CD4-positive, alpha-beta memory T cell (primary cell): ENCODE measurements around the gene FIGNL2. TPM values are rescaled to one million over a fixed set of nuclear protein-coding genes. Genes with fewer than 3 reads are reported as not detected.

Experiments
- CTCF ChIA-PET: fragments of 350-600 bp; sonication (Branson Sonifier 250); formaldehyde crosslinking; loops from one replicate; lab custom pipeline; 2021; ENCODE audit warnings: inconsistent platforms; ENCODE audit not compliant: partially characterized antibody; lab: Charles Lee
- POLR2A ChIA-PET: fragments of 350-600 bp; sonication (Branson Sonifier 250); formaldehyde crosslinking; loops from one replicate; lab custom pipeline; 2021; ENCODE audit not compliant: partially characterized antibody; lab: Charles Lee
- DNase-seq, 5 donors: peaks; one replicate each; pipeline versions ENCODE4 v3.0.0 to v3.0.0-alpha.2; 2020 to 2022; ENCODE audit warnings: mixed read lengths in 1 of 5
- H3K27ac ChIP-seq: one replicate; pipeline ENCODE4 v1.7.0; 2013; ENCODE audit warnings: low read depth, low read length
- H3K27me3 ChIP-seq: 2 replicates; pipeline ENCODE4 v1.7.0; 2013; ENCODE audit warnings: mild to moderate bottlenecking, low read length, moderate library complexity; ENCODE audit not compliant: insufficient read depth
- H3K36me3 ChIP-seq: 2 replicates; pipeline ENCODE4 v1.7.0; 2013; ENCODE audit warnings: mild to moderate bottlenecking, low read length, moderate library complexity; ENCODE audit not compliant: insufficient read depth
- H3K4me1 ChIP-seq: 2 replicates; pipeline ENCODE4 v1.7.0; 2013; ENCODE audit warnings: mild to moderate bottlenecking, low read length, moderate library complexity; ENCODE audit not compliant: insufficient read depth
- H3K4me3 ChIP-seq, 2 donors: one replicate each; pipeline ENCODE4 v1.7.0; 2013; ENCODE audit warnings: low read length in 2 of 2, mild to moderate bottlenecking in 1 of 2
- H3K9me3 ChIP-seq, 2 donors: one replicate each; pipeline ENCODE4 v1.7.0; 2013; ENCODE audit warnings: low read length in 2 of 2, control low read depth in 1 of 2; ENCODE audit not compliant: control insufficient read depth in 1 of 2
- H3K27ac Mint-ChIP-seq, 7 donors: one replicate each; pipeline ENCODE4 v1.8.0; 2020 to 2021; ENCODE audit warnings: mixed read lengths in 7 of 7, mild to moderate bottlenecking in 6 of 7, inconsistent platforms in 3 of 7, moderate library complexity in 3 of 7
- H3K27me3 Mint-ChIP-seq, 2 donors: one replicate each; pipeline ENCODE4 v1.8.0; 2020 to 2021; ENCODE audit warnings: mixed read lengths in 2 of 2
- H3K36me3 Mint-ChIP-seq, 2 donors: one replicate each; pipeline ENCODE4 v1.8.0; 2020 to 2021; ENCODE audit warnings: mixed read lengths in 2 of 2, inconsistent platforms in 1 of 2, mild to moderate bottlenecking in 1 of 2
- H3K4me1 Mint-ChIP-seq, 4 donors: one replicate each; pipeline ENCODE4 v1.8.0; 2020 to 2021; ENCODE audit warnings: mixed read lengths in 4 of 4, mild to moderate bottlenecking in 1 of 4
- H3K4me3 Mint-ChIP-seq, 8 donors: one replicate each; pipeline ENCODE4 v1.8.0; 2020 to 2021; ENCODE audit warnings: mixed read lengths in 8 of 8, mild to moderate bottlenecking in 7 of 8, moderate library complexity in 6 of 8, inconsistent platforms in 3 of 8
- H3K9me3 Mint-ChIP-seq, 8 donors: one replicate each; pipeline ENCODE4 v1.8.0; 2020 to 2021; ENCODE audit warnings: mixed read lengths in 8 of 8, mild to moderate bottlenecking in 5 of 8, inconsistent platforms in 3 of 8, moderate library complexity in 1 of 8
- intact Hi-C: fragments of 100-400 bp; cut with micrococcal nuclease; formaldehyde crosslinking; loops from one replicate; pipeline ENCODE4 v1.15.1; 2023
- polyA plus RNA-seq, 2 donors: library from polyadenylated mRNA; unstranded; fragments of 300-500 nt; fragmentation: Illumina TruSeq; gene quantifications; one replicate each; pipeline ENCODE4 v1.2.3, GENCODE V29; 2021
- total RNA-seq, 2 experiments: library from RNA; stranded (reverse); gene quantifications; one replicate each; pipeline ENCODE4 v1.2.3, GENCODE V29; 2021

FIGNL2 gene
- total and polyA plus RNA-seq, 4 experiments from 2014 or later = 0.10 to 1.5 (median 1.2) TPM; not detected in 1

GRCh38 chr12:51865757-51866270 is 17.3 kb upstream of the FIGNL2 start:
- Histone ChIP-seq H3K27me3 (peaks cover 31% of the 10 kb centered on the region), H3K27ac (no peak overlapping the region), H3K4me1 (peaks cover 9% of the 10 kb centered on the region), H3K4me3 (no peak overlapping the region), H3K36me3 (no peaks in the 10 kb centered on the region), H3K9me3 (no peaks in the 10 kb centered on the region)
- no peak for DNase-seq
- ChIA-PET POLR2A (no interaction called here), CTCF (no interaction called here)
- Mint-ChIP-seq H3K4me1 (peaks cover 0 to 17% (median 14%) of the 10 kb centered on the region in 4 donors), H3K4me3 (no peak overlapping the region), H3K27ac (no peak overlapping the region), H3K36me3 (no peaks in the 10 kb centered on the region), H3K27me3 (peaks cover 44 to 71% of the 10 kb centered on the region in 2 donors), H3K9me3 (peaks cover 0 to 2% (median 0%) of the 10 kb centered on the region in 8 donors)
- intact Hi-C loops = no loop called here

- no peaks in the 10 kb centered on the region for H3K36me3 Mint-ChIP-seq
- ChIA-PET POLR2A (no interaction called here), CTCF (interaction anchor here (1.5 to 1.6 kb wide), 2 partner anchors 21 to 41 kb away, joined by 3 to 4 read pairs; no protein-coding TSS in a partner anchor)
- no peak overlapping the region for H3K4me3 ChIP-seq
- no peaks in the 10 kb centered on the region for H3K36me3 ChIP-seq
- H3K27ac ChIP-seq = no peak overlapping the region
- peaks cover 31% of the 10 kb centered on the region for H3K27me3 ChIP-seq
- H3K27me3 Mint-ChIP-seq = peaks cover 39 to 65% of the 10 kb centered on the region in 2 donors
- peak overlapping the region in 6 of 8 donors; percentile 17 to 72 (median 58) for H3K4me3 Mint-ChIP-seq
- peaks cover 0 to 17% (median 10%) of the 10 kb centered on the region in 4 donors for H3K4me1 Mint-ChIP-seq
- no peaks in the 10 kb centered on the region for H3K9me3 ChIP-seq
- peaks cover 0 to 2% (median 0%) of the 10 kb centered on the region in 8 donors for H3K9me3 Mint-ChIP-seq
- DNase-seq = no peak
- H3K4me1 ChIP-seq = peaks cover 9% of the 10 kb centered on the region
- intact Hi-C loops = no loop called here
- H3K27ac Mint-ChIP-seq = no peak overlapping the region
Observed at GRCh38 chr12:51864833-51865670, 16.5 kb upstream of the FIGNL2 start.

- no peak overlapping the region for H3K27ac ChIP-seq
- no peak for DNase-seq
- Mint-ChIP-seq H3K4me3 (peak overlapping the region in 7 of 8 donors; percentile 17 to 72 (median 47)), H3K27ac (no peak overlapping the region), H3K27me3 (peaks cover 37 to 62% of the 10 kb centered on the region in 2 donors), H3K9me3 (peaks cover 0 to 2% (median 0%) of the 10 kb centered on the region in 8 donors), H3K36me3 (no peaks in the 10 kb centered on the region), H3K4me1 (peaks cover 0 to 17% (median 9%) of the 10 kb centered on the region in 4 donors)
- peaks cover 9% of the 10 kb centered on the region for H3K4me1 ChIP-seq
- no peaks in the 10 kb centered on the region for H3K36me3 ChIP-seq
- CTCF ChIA-PET = interaction anchor here (1.3 to 1.7 kb wide), 4 partner anchors 20 to 59 kb away, joined by 3 to 4 read pairs (median 4); no protein-coding TSS in a partner anchor
- no peaks in the 10 kb centered on the region for H3K9me3 ChIP-seq
- H3K27me3 ChIP-seq = peaks cover 31% of the 10 kb centered on the region
- no peak overlapping the region for H3K4me3 ChIP-seq
- intact Hi-C loops = no loop called here
- POLR2A ChIA-PET = interaction anchor here (0.6 to 1.0 kb wide), 2 partner anchors 22 to 432 kb away, joined by 3 read pairs; no protein-coding TSS in a partner anchor
Observed at GRCh38 chr12:51863933-51864832, 15.7 kb upstream of the FIGNL2 start.

GRCh38 chr12:51863363-51863932 is 14.9 kb upstream of the FIGNL2 start:
- Histone ChIP-seq H3K27me3 (peaks cover 24% of the 10 kb centered on the region), H3K9me3 (no peaks in the 10 kb centered on the region), H3K4me1 (peaks cover 9% of the 10 kb centered on the region), H3K4me3 (no peak overlapping the region), H3K36me3 (no peaks in the 10 kb centered on the region), H3K27ac (no peak overlapping the region)
- no peak for DNase-seq
- Mint-ChIP-seq H3K4me3 (peak overlapping the region in 5 of 8 donors; percentile 32 to 59 (median 49)), H3K27me3 (peaks cover 32 to 58% of the 10 kb centered on the region in 2 donors), H3K27ac (no peak overlapping the region), H3K9me3 (no peaks in the 10 kb centered on the region), H3K36me3 (no peaks in the 10 kb centered on the region), H3K4me1 (peaks cover 0 to 11% (median 8%) of the 10 kb centered on the region in 4 donors)
- POLR2A ChIA-PET = interaction anchor here (0.6 to 1.0 kb wide), 2 partner anchors 23 to 431 kb away, joined by 3 read pairs; no protein-coding TSS in a partner anchor
- intact Hi-C loops = no loop called here
- CTCF ChIA-PET = interaction anchor here (1.3 to 1.7 kb wide), 4 partner anchors 20 to 60 kb away, joined by 3 to 4 read pairs (median 4); no protein-coding TSS in a partner anchor

- H3K27me3 ChIP-seq = peaks cover 22% of the 10 kb centered on the region
- intact Hi-C loops = no loop called here
- no peak overlapping the region for H3K27ac Mint-ChIP-seq
- ChIA-PET POLR2A (interaction anchor here (1.0 kb wide), 1 partner anchor 23 kb away, joined by 3 read pairs; no protein-coding TSS in a partner anchor), CTCF (interaction anchor here (1.3 to 1.7 kb wide), 3 partner anchors 21 to 61 kb away, joined by 3 to 4 read pairs (median 4); no protein-coding TSS in a partner anchor)
- no peaks in the 10 kb centered on the region for H3K9me3 ChIP-seq
- peaks cover 9% of the 10 kb centered on the region for H3K4me1 ChIP-seq
- no peaks in the 10 kb centered on the region for H3K36me3 ChIP-seq
- H3K27me3 Mint-ChIP-seq = peaks cover 27 to 53% of the 10 kb centered on the region in 2 donors
- peaks cover 0 to 7% (median 6%) of the 10 kb centered on the region in 4 donors for H3K4me1 Mint-ChIP-seq
- no peaks in the 10 kb centered on the region for H3K9me3 Mint-ChIP-seq
- no peak overlapping the region for H3K27ac ChIP-seq
- H3K4me3 Mint-ChIP-seq = peak overlapping the region in 4 of 8 donors; percentile 34 to 59 (median 46)
- DNase-seq = no peak
- no peaks in the 10 kb centered on the region for H3K36me3 Mint-ChIP-seq
- no peak overlapping the region for H3K4me3 ChIP-seq
Observed at GRCh38 chr12:51862947-51863346, 14.4 kb upstream of the FIGNL2 start.

- Mint-ChIP-seq H3K27ac (no peak overlapping the region), H3K4me3 (no peak overlapping the region), H3K9me3 (no peaks in the 10 kb centered on the region), H3K36me3 (no peaks in the 10 kb centered on the region), H3K4me1 (peaks cover 0 to 7% (median 6%) of the 10 kb centered on the region in 4 donors), H3K27me3 (peaks cover 29 to 48% of the 10 kb centered on the region in 2 donors)
- intact Hi-C loops = no loop called here
- ChIA-PET POLR2A (no interaction called here), CTCF (interaction anchor here (1.6 kb wide), 1 partner anchor 14 kb away, joined by 5 read pairs; no protein-coding TSS in a partner anchor)
- DNase-seq = no peak
- peaks cover 9% of the 10 kb centered on the region for H3K4me1 ChIP-seq
- no peak overlapping the region for H3K27ac ChIP-seq
- H3K9me3 ChIP-seq = no peaks in the 10 kb centered on the region
- H3K27me3 ChIP-seq = peaks cover 16% of the 10 kb centered on the region
- no peak overlapping the region for H3K4me3 ChIP-seq
- no peaks in the 10 kb centered on the region for H3K36me3 ChIP-seq
Observed at GRCh38 chr12:51860986-51861385, 12.5 kb upstream of the FIGNL2 start.
